SK-N-SH (cell line): ENCODE measurements around the gene CACNA1G. TPM values are rescaled to one million over a fixed set of nuclear protein-coding genes. Genes with fewer than 3 reads are reported as not detected.

Experiments
- CTCF ChIA-PET: fragments of 300-600, 350-600 bp; formaldehyde crosslinking; extraction: SDS; loops from one replicate; lab custom pipeline; 2021; lab: Yijun Ruan, JAX
- POLR2A ChIA-PET: fragments of 350-600 bp; sonication (Branson Sonifier 250); formaldehyde crosslinking; extraction: SDS; loops from one replicate; lab custom pipeline; 2020; ENCODE audit warnings: antibody characterized with exemption, inconsistent platforms; lab: Yijun Ruan, JAX
- DNase-seq: peaks from one replicate; pipeline ENCODE4 v3.0.0; 2012
- H2AFZ ChIP-seq: fragments of 200-600 bp; sonication (generic); 2 replicates; pipeline ENCODE4 v1.8.1; 2016; ENCODE audit warnings: antibody characterized with exemption, mild to moderate bottlenecking, low read depth
- H3F3A ChIP-seq: fragments of 200-600 bp; sonication (generic); replicated peaks from 2 replicates; pipeline ENCODE3; 2016; ENCODE audit warnings: antibody characterized with exemption, mild to moderate bottlenecking; ENCODE audit not compliant: insufficient read depth
- H3K27ac ChIP-seq, 2 experiments: fragments of 200-500 bp in 1 of 2; fragments of 200-600 bp in 1 of 2; sonication (Bioruptor generic) in 1 of 2; sonication (generic), shearing (Covaris generic) in 1 of 2; 2 replicates each; pipeline versions ENCODE4 v1.5.1 to v1.6.1; 2014 to 2016; ENCODE audit warnings: low read depth in 2 of 2, inconsistent platforms in 1 of 2, low read length in 1 of 2, mild to moderate bottlenecking in 1 of 2, mixed read lengths in 1 of 2
- H3K27me3 ChIP-seq: fragments of 200-600 bp; sonication (generic), shearing (Covaris generic); 2 replicates; pipeline ENCODE4 v1.6.1; 2016; ENCODE audit warnings: mixed run types; ENCODE audit not compliant: insufficient read depth
- H3K36me3 ChIP-seq, 2 experiments: fragments of 200-500 bp in 1 of 2; fragments of 200-600 bp in 1 of 2; sonication (Bioruptor generic) in 1 of 2; sonication (generic) in 1 of 2; replicated peaks in 1 of 2; 2 replicates each; pipeline versions ENCODE3 to v1.5.1; 2014 to 2016; ENCODE audit warnings: low read length in 1 of 2, mild to moderate bottlenecking in 1 of 2; ENCODE audit not compliant: insufficient read depth in 2 of 2, control insufficient read depth in 1 of 2
- H3K4me1 ChIP-seq, 2 experiments: fragments of 200-500 bp in 1 of 2; fragments of 200-600 bp in 1 of 2; sonication (Bioruptor generic) in 1 of 2; sonication (generic), shearing (Covaris generic) in 1 of 2; 2 replicates each; pipeline versions ENCODE4 v1.5.1 to v1.6.1; 2014 to 2016; ENCODE audit warnings: low read depth in 1 of 2, low read length in 1 of 2, mixed run types in 1 of 2; ENCODE audit not compliant: insufficient read depth in 2 of 2, control insufficient read depth in 1 of 2
- H3K4me2 ChIP-seq: fragments of 200-600 bp; sonication (generic), shearing (Covaris generic); 2 replicates; pipeline ENCODE4 v1.6.1; 2017; ENCODE audit warnings: mixed run types
- H3K4me3 ChIP-seq, 2 experiments: fragments of 200-500 bp in 1 of 2; fragments of 200-600 bp in 1 of 2; sonication (Bioruptor generic) in 1 of 2; sonication (generic), shearing (Covaris generic) in 1 of 2; 2 replicates each; pipeline versions ENCODE4 v1.5.1 to v1.8.1; 2014 to 2016; ENCODE audit warnings: low read depth in 2 of 2, inconsistent platforms in 1 of 2, low read length in 1 of 2, mild to moderate bottlenecking in 1 of 2, mixed read lengths in 1 of 2, moderate library complexity in 1 of 2
- H3K79me2 ChIP-seq: fragments of 200-600 bp; sonication (generic); 2 replicates; pipeline ENCODE4 v1.8.1; 2017; ENCODE audit warnings: mild to moderate bottlenecking; ENCODE audit not compliant: insufficient read depth
- H3K9ac ChIP-seq: fragments of 200-600 bp; sonication (generic); 2 replicates; pipeline ENCODE4 v1.6.1; 2017; ENCODE audit warnings: mixed run types
- H3K9me2 ChIP-seq: fragments of 200-600 bp; sonication (generic); 2 replicates; pipeline ENCODE4 v1.6.1; 2017; ENCODE audit warnings: mixed run types
- H3K9me3 ChIP-seq: fragments of 200-600 bp; sonication (generic); 2 replicates; pipeline ENCODE4 v1.6.1; 2017; ENCODE audit warnings: mixed run types, mild to moderate bottlenecking, moderate library complexity
- H4K20me1 ChIP-seq: fragments of 200-600 bp; sonication (generic); 2 replicates; pipeline ENCODE4 v1.6.1; 2017; ENCODE audit warnings: mild to moderate bottlenecking, mixed run types; ENCODE audit not compliant: insufficient read depth
- CHD2 ChIP-seq: fragments of 150-350 bp; IDR thresholded peaks from 2 replicates; pipeline ENCODE4 v1.6.1; 2018; ENCODE audit warnings: low read length; ENCODE audit not compliant: partially characterized antibody
- EP300 ChIP-seq, 2 experiments: IDR thresholded peaks; 2 replicates each; pipeline versions ENCODE4 v1.4.0 to v1.6.1; 2012; ENCODE audit warnings: borderline replicate concordance in 1 of 2, low read depth in 1 of 2, low read length in 1 of 2
- EZH2phosphoT487 ChIP-seq: fragments of 200-600 bp; sonication (generic); IDR thresholded peaks from 2 replicates; pipeline ENCODE4 v1.6.1; 2017; ENCODE audit warnings: low read depth, mixed run types, mild to moderate bottlenecking, antibody characterized with exemption, moderate library complexity, borderline replicate concordance
- FOSL2 ChIP-seq: IDR thresholded peaks from 2 replicates; pipeline ENCODE4 v1.4.0; 2012; ENCODE audit warnings: low read depth, mild to moderate bottlenecking, moderate library complexity, borderline replicate concordance
- FOXM1 ChIP-seq: IDR thresholded peaks from 2 replicates; pipeline ENCODE4 v1.4.0; 2012; ENCODE audit warnings: low read depth, mild to moderate bottlenecking
- GATA2 ChIP-seq: sonication (generic); formaldehyde crosslinking; IDR thresholded peaks from 2 replicates; pipeline ENCODE4 v1.5.0; 2020; ENCODE audit warnings: mild to moderate bottlenecking, missing genetic modification reagents
- JUND ChIP-seq: IDR thresholded peaks from 2 replicates; pipeline ENCODE4 v1.4.0; 2012
- MEF2A ChIP-seq: IDR thresholded peaks from 2 replicates; pipeline ENCODE4 v1.4.0; 2012; ENCODE audit warnings: low read depth, borderline replicate concordance
- MXI1 ChIP-seq: IDR thresholded peaks from 2 replicates; pipeline ENCODE4 v1.6.1; 2012; ENCODE audit warnings: mild to moderate bottlenecking, low read depth, low read length, improper control_type of control experiment
- NFIC ChIP-seq: IDR thresholded peaks from 2 replicates; pipeline ENCODE4 v1.4.0; 2012; ENCODE audit warnings: borderline replicate concordance
- RFX5 ChIP-seq: IDR thresholded peaks from 2 replicates; pipeline ENCODE4 v1.6.1; 2012; ENCODE audit warnings: mild to moderate bottlenecking, improper control_type of control experiment, low read length
- RXRA ChIP-seq: IDR thresholded peaks from 2 replicates; pipeline ENCODE4 v1.4.0; 2012; ENCODE audit warnings: low read depth, mild to moderate bottlenecking, borderline replicate concordance
- TCF12 ChIP-seq: IDR thresholded peaks from 2 replicates; pipeline ENCODE4 v1.4.0; 2012
- TEAD4 ChIP-seq: IDR thresholded peaks from 2 replicates; pipeline ENCODE4 v1.4.0; 2012; ENCODE audit warnings: mild to moderate bottlenecking, borderline replicate concordance; ENCODE audit not compliant: insufficient read depth
- YY1 ChIP-seq: IDR thresholded peaks from 2 replicates; pipeline ENCODE4 v1.4.0; 2012; ENCODE audit warnings: low read depth, mild to moderate bottlenecking
- WGBS: methylation state at CpG from one replicate; pipeline ENCODE4 v1.1.6; 2017; ENCODE audit warnings: low lambda C conversion rate; 5-methylcytosine and 5-hydroxymethylcytosine counted together
- polyA plus RNA-seq, 3 experiments: library from polyadenylated mRNA; depleted of rRNA; stranded (reverse); fragments of >200 nt; gene quantifications; 2 replicates each; pipeline ENCODE4 v1.2.3, GENCODE V29; 2012
- TF ChIP-seq, protein P1 (sequence below): IDR thresholded peaks from 2 replicates; pipeline ENCODE4; 2012
- TF ChIP-seq, protein P2 (sequence below): IDR thresholded peaks from 2 replicates; pipeline ENCODE4 v1.4.0; 2012; ENCODE audit warnings: low read depth, borderline replicate concordance
- TF ChIP-seq, protein P3 (sequence below): fragments of 150-350 bp; IDR thresholded peaks from 2 replicates; pipeline ENCODE4 v1.6.1; 2016; ENCODE audit warnings: mild to moderate bottlenecking, low read depth, low read length
- TF ChIP-seq, protein P4 (sequence below): IDR thresholded peaks from 2 replicates; pipeline ENCODE4 v1.6.1; 2012; ENCODE audit warnings: mild to moderate bottlenecking, low read depth, low read length, moderate library complexity
- TF ChIP-seq, protein P5 (sequence below): IDR thresholded peaks from 2 replicates; pipeline ENCODE4 v1.4.0; 2012; ENCODE audit warnings: low read depth

Gene CACNA1G
- polyA plus RNA-seq, 1 of the 3 experiments (the other 2 are of a cell fraction), result 0.21 TPM

DNA sequence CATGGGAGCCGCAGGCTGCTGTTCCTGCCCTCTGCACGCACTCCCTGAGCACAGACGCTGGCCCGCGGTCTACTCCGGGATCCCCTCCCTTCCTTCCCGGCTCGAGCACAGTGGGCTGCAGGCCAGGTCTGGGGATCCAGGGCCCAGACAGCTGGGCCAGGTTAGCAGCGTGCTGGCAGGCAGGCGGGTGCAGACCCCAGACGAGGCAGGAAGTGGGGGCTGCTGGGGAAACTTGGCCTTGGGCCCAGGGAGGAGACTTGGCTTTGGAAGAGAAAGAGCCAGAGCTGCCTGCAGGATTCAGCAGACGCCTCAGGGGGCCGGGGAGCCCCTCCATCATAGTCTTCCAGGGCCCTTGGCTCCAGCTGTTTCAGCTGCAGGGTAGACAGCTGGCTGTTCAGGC, 44.0 kb downstream of the CACNA1G start (continued):
- TF ChIP-seq MEF2A (no peak), TCF12 (peak; percentile 73; the same call in 1 of the 2 replicates), EP300 (IDR thresholded peaks at IDR 0.05; ENCODE audit: borderline replicate concordance in 1 of 2, low read depth in 1 of 2, low read length in 1 of 2) (peak in 1 of 2 experiments; percentile 84; a peak in 2 of 4 replicates), JUND (no peak), RFX5 (no peak), GATA2 (CRISPR knock-in tag) (no peak)
- TF ChIP-seq, protein P1, sequence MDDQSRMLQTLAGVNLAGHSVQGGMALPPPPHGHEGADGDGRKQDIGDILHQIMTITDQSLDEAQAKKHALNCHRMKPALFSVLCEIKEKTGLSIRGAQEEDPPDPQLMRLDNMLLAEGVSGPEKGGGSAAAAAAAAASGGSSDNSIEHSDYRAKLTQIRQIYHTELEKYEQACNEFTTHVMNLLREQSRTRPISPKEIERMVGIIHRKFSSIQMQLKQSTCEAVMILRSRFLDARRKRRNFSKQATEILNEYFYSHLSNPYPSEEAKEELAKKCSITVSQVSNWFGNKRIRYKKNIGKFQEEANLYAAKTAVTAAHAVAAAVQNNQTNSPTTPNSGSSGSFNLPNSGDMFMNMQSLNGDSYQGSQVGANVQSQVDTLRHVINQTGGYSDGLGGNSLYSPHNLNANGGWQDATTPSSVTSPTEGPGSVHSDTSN, result no peak

DNA sequence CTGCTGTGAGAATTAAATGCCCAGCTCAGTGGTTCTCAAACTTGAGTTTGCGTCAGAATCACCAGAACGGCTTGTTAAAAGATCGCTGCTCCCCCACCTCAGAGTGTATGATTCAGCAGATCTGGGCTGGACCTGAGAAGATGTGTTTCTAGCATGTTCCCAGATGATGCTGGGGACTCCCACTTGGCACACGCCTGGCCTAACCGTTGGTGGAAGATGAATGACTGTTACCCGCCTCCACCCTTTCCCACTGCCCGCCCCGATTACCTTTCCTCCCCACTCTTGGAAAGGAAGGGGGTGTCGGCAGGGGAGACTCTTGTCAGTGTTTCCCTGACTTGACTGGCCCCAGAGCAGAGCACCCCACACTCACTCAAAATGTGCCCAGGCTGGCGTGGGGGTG, 44.9 kb downstream of the CACNA1G start:
- no peak for DNase-seq
- CTCF ChIA-PET, result interaction anchor here (1.0 to 22.2 kb wide), 9 partner anchors 9 to 247 kb away, joined by 3 to 402 read pairs (median 4); partner anchors contain the start of genes ABCC3 and CACNA1G
- no peaks in the 10 kb centered on the region for H3K36me3 ChIP-seq
- no peaks in the 10 kb centered on the region for H3K9me3 ChIP-seq
- TF ChIP-seq EZH2phosphoT487 (no peak), MXI1 (no peak), EP300 (IDR thresholded peaks at IDR 0.05; ENCODE audit: borderline replicate concordance in 1 of 2, low read depth in 1 of 2, low read length in 1 of 2) (no peak), YY1 (no peak), CHD2 (no peak), MEF2A (no peak), NFIC (no peak), TEAD4 (no peak), FOXM1 (no peak), RXRA (no peak), FOSL2 (no peak)
- TF ChIP-seq, protein P2, sequence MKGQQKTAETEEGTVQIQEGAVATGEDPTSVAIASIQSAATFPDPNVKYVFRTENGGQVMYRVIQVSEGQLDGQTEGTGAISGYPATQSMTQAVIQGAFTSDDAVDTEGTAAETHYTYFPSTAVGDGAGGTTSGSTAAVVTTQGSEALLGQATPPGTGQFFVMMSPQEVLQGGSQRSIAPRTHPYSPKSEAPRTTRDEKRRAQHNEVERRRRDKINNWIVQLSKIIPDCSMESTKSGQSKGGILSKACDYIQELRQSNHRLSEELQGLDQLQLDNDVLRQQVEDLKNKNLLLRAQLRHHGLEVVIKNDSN, result no peak
- TF ChIP-seq, protein P3, sequence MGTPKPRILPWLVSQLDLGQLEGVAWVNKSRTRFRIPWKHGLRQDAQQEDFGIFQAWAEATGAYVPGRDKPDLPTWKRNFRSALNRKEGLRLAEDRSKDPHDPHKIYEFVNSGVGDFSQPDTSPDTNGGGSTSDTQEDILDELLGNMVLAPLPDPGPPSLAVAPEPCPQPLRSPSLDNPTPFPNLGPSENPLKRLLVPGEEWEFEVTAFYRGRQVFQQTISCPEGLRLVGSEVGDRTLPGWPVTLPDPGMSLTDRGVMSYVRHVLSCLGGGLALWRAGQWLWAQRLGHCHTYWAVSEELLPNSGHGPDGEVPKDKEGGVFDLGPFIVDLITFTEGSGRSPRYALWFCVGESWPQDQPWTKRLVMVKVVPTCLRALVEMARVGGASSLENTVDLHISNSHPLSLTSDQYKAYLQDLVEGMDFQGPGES, result no peak
- TF ChIP-seq, protein P4, sequence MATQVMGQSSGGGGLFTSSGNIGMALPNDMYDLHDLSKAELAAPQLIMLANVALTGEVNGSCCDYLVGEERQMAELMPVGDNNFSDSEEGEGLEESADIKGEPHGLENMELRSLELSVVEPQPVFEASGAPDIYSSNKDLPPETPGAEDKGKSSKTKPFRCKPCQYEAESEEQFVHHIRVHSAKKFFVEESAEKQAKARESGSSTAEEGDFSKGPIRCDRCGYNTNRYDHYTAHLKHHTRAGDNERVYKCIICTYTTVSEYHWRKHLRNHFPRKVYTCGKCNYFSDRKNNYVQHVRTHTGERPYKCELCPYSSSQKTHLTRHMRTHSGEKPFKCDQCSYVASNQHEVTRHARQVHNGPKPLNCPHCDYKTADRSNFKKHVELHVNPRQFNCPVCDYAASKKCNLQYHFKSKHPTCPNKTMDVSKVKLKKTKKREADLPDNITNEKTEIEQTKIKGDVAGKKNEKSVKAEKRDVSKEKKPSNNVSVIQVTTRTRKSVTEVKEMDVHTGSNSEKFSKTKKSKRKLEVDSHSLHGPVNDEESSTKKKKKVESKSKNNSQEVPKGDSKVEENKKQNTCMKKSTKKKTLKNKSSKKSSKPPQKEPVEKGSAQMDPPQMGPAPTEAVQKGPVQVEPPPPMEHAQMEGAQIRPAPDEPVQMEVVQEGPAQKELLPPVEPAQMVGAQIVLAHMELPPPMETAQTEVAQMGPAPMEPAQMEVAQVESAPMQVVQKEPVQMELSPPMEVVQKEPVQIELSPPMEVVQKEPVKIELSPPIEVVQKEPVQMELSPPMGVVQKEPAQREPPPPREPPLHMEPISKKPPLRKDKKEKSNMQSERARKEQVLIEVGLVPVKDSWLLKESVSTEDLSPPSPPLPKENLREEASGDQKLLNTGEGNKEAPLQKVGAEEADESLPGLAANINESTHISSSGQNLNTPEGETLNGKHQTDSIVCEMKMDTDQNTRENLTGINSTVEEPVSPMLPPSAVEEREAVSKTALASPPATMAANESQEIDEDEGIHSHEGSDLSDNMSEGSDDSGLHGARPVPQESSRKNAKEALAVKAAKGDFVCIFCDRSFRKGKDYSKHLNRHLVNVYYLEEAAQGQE, result no peak
- TF ChIP-seq, protein P5, sequence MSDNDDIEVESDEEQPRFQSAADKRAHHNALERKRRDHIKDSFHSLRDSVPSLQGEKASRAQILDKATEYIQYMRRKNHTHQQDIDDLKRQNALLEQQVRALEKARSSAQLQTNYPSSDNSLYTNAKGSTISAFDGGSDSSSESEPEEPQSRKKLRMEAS, result no peak
- H3K27ac ChIP-seq, result peak overlapping the region in 1 of 2 experiments; percentile 93; a peak in 2 of 4 replicates
- no peaks in the 10 kb centered on the region for H3K79me2 ChIP-seq
- H4K20me1 ChIP-seq, result no peaks in the 10 kb centered on the region
- no peak overlapping the region for H3K4me3 ChIP-seq
- peaks cover 11 to 76% of the 10 kb centered on the region in 2 experiments for H3K4me1 ChIP-seq
- 93% methylated on average over 10 of the region's 10 CpGs for WGBS
- H3K9ac ChIP-seq, result no peak overlapping the region
- POLR2A ChIA-PET, result interaction anchor here (0.6 to 1.7 kb wide), 4 partner anchors 11 to 98 kb away, joined by 3 to 4 read pairs (median 4); no protein-coding TSS in a partner anchor
- H3K4me2 ChIP-seq, result no peak overlapping the region; the same call in 1 of the 2 replicates
- no peak overlapping the region for H2AFZ ChIP-seq
- H3K9me2 ChIP-seq, result no peaks in the 10 kb centered on the region
- H3F3A ChIP-seq, result no peaks in the 10 kb centered on the region
- H3K27me3 ChIP-seq, result no peaks in the 10 kb centered on the region
